Measurements from ENCODE around the gene G6PD. TPM values are rescaled to one million over a fixed set of nuclear protein-coding genes. Genes with fewer than 3 reads are reported as not detected.

Gene G6PD
- total and polyA plus RNA-seq, 10 of the 15 experiments (the other 5 are each of a cell fraction or from before 2014, with no cell fraction given) = 1.6 to 62.5 (median 28.4) TPM

- peak; percentile 90 for FAIRE-seq
- WGBS (ENCODE audit: insufficient coverage, insufficient replicate concordance, low lambda C conversion rate, missing lambda C conversion rate) = 23% methylated on average over 25 of the region's 34 CpGs
- TF ChIP-seq POU2F2 (IDR thresholded peaks at IDR 0.05; ENCODE audit: borderline replicate concordance, low read depth, low read length) (peak; percentile 84; the same call in 2 of the 3 replicates), GABPA (IDR thresholded peaks at IDR 0.05; ENCODE audit: low read depth) (no peak), MEF2A (IDR thresholded peaks at IDR 0.05; ENCODE audit: insufficient read depth, low read depth, low read length) (0 out of 2 replicates have a peak, but pooled peaks have one; percentile 69), SP1 (IDR thresholded peaks at IDR 0.05; ENCODE audit: low read depth, low read length) (peak; percentile 71), LARP7 (IDR thresholded peaks at IDR 0.05) (no peak), MTA2 (IDR thresholded peaks at IDR 0.05; ENCODE audit: low read depth) (no peak), NR2F1 (conservative IDR thresholded peaks at IDR 0.05) (peak; percentile 39; the same call in 1 of the 2 replicates), CBX5 (IDR thresholded peaks at IDR 0.05; ENCODE audit: low read depth) (peak; percentile 53; the same call in 1 of the 2 replicates), SPI1 (IDR thresholded peaks at IDR 0.05; ENCODE audit: borderline replicate concordance, insufficient read depth, low read depth, low read length) (peak; percentile 29; the same call in 1 of the 2 replicates), CHD2 (IDR thresholded peaks at IDR 0.05; ENCODE audit: borderline replicate concordance, low read depth, low read length) (no peak; the same call in 1 of the 2 replicates), MLLT1 (IDR thresholded peaks at IDR 0.05) (0 out of 2 replicates have a peak, but pooled peaks have one; percentile 27), ZBED1 (IDR thresholded peaks at IDR 0.05; ENCODE audit: borderline replicate concordance) (no peak), KAT2A (conservative IDR thresholded peaks at IDR 0.05; ENCODE audit: control insufficient read depth, low read depth, low read length) (no peak), PBX3 (IDR thresholded peaks at IDR 0.05; ENCODE audit: insufficient replicate concordance, low read depth, low read length) (no peak), RUNX3 (IDR thresholded peaks at IDR 0.05; ENCODE audit: low read length) (peak; percentile 64), ELK1 (IDR thresholded peaks at IDR 0.05; ENCODE audit: low read depth, low read length) (0 out of 2 replicates have a peak, but pooled peaks have one; percentile 18), MYC (IDR thresholded peaks at IDR 0.05; ENCODE audit: insufficient read depth, insufficient read length, insufficient replicate concordance, low read length, severe bottlenecking) (no peak), SIN3A (IDR thresholded peaks at IDR 0.05; ENCODE audit: low read depth, low read length) (0 out of 2 replicates have a peak, but pooled peaks have one; percentile 22), ESRRA (IDR thresholded peaks at IDR 0.05; ENCODE audit: low read length) (no peak), DPF2 (IDR thresholded peaks at IDR 0.05) (no peak)
Observed at GRCh38 chrX:154534526-154535322, 11.9 kb downstream of the G6PD start.

More at GRCh38 chrX:154534526-154535322, 11.9 kb downstream of the G6PD start:
- peaks cover 4 to 8% of the 10 kb centered on the region in 2 experiments for H3K36me3 ChIP-seq (ENCODE audit: control insufficient read depth in 2 of 2, insufficient read depth in 2 of 2, low read length in 1 of 2)
- peak overlapping the region; percentile 44; the same call in 1 of the 2 replicates for H3K4me2 ChIP-seq (ENCODE audit: control insufficient read depth, insufficient read depth)
- ChIA-PET CTCF (interaction anchor here (0.6 to 2.2 kb wide), 4 partner anchors 9 to 399 kb away, joined by 3 to 18 read pairs (median 6); no protein-coding TSS in a partner anchor), SMC1A (ENCODE audit: uncharacterized antibody, unreplicated experiment) (interaction anchor here (1.0 to 1.4 kb wide), 2 partner anchors 9 to 161 kb away, joined by 4 read pairs; no protein-coding TSS in a partner anchor), POLR2A (interaction anchor here (0.7 kb wide), 1 partner anchor 162 kb away, joined by 5 read pairs; no protein-coding TSS in a partner anchor), RAD21 (ENCODE audit: unreplicated experiment) (interaction anchor here (1.6 to 2.0 kb wide), 2 partner anchors 160 to 161 kb away, joined by 3 to 11 read pairs; no protein-coding TSS in a partner anchor)
- BruUV-seq (replicated peaks) = no TSS peak
- H3K4me1 ChIP-seq (ENCODE audit: control insufficient read depth, insufficient read depth, low read length) = peaks cover 5% of the 10 kb centered on the region
- ATAC-seq = peak; percentile 99
- H2AFZ ChIP-seq (ENCODE audit: control insufficient read depth, low read depth, low read length) = no peak overlapping the region
- H4K20me1 ChIP-seq (ENCODE audit: control insufficient read depth, insufficient read depth) = no peaks in the 10 kb centered on the region
- H3K9me3 ChIP-seq (replicated peaks; ENCODE audit: control insufficient read depth, insufficient read depth, low read length) = no peaks in the 10 kb centered on the region
- H3K27ac ChIP-seq (ENCODE audit: control insufficient read depth, insufficient read depth) = peak overlapping the region; percentile 62
- H3K79me2 ChIP-seq (ENCODE audit: control insufficient read depth, insufficient read depth, low read length) = no peaks in the 10 kb centered on the region
- intact Hi-C loops (cut with micrococcal nuclease; ENCODE audit: unreplicated experiment) (loop anchor here (2.0 kb wide), 2 partner anchors 162 to 218 kb away; no protein-coding TSS in a partner anchor), in situ Hi-C loops (cut with MboI) (loop anchor here (5.0 to 25.0 kb wide), 3 partner anchors 157 to 1577 kb away; partner anchors contain the start of genes EMD and OPN1LW)
- no peak overlapping the region for H3K9ac ChIP-seq (ENCODE audit: control insufficient read depth, insufficient read depth, low read length)
- H3K27me3 ChIP-seq (replicated peaks in 1 of 2; ENCODE audit: control insufficient read depth in 2 of 2, insufficient read depth in 2 of 2, low read length in 1 of 2) = no peaks in the 10 kb centered on the region
- no peak overlapping the region for H3K4me3 ChIP-seq
- peak; percentile 38 for DNase-seq (ENCODE audit: low read depth, low spot score)
